COLO668 (cell line): ENCODE data around the gene GPS1.

ENCODE experiments used
- DNase-seq: peaks from one replicate; lab custom pipeline; 2025; ENCODE audit not compliant: unreplicated experiment; lab: John Stamatoyannopoulos, UW

GPS1 gene

DNA sequence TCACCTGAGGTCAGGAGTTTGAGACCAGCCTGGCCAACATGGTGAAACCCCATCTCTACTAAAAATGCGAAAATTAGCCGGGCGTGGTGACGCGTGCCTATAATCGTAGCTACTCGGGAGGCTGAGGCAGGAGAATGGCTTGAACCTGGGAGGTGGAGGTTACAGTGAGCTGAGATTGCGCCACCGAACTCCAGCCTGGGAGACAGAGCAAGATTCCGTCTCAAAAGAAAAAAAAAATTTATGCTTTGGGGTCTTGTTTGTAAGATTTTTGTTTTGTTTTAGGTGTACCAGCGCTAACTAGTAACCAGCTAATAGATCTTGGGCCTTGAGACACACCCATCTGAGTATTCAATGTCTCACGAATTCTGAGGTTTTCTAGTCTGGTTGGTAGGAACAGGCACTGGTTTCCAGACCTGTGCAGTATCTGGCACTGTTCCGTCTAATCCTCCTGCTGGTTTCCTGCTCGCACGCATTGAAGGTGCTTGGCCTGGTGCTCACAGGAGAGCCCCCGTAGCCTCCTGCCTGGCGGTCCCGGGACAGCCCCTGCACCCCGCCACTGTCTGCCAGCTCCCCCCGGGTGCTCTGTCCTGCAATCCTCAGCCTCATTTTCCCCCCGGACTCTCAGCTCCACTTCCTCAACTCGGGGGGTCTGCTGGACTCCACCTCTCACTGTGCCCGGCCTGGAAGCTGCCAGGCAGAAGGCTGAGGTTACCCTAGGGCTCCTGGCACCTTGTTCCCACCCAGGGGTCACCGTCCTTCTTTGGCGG lies 24.5 kb downstream of the GPS1 start:
- no peak for DNase-seq

DNA sequence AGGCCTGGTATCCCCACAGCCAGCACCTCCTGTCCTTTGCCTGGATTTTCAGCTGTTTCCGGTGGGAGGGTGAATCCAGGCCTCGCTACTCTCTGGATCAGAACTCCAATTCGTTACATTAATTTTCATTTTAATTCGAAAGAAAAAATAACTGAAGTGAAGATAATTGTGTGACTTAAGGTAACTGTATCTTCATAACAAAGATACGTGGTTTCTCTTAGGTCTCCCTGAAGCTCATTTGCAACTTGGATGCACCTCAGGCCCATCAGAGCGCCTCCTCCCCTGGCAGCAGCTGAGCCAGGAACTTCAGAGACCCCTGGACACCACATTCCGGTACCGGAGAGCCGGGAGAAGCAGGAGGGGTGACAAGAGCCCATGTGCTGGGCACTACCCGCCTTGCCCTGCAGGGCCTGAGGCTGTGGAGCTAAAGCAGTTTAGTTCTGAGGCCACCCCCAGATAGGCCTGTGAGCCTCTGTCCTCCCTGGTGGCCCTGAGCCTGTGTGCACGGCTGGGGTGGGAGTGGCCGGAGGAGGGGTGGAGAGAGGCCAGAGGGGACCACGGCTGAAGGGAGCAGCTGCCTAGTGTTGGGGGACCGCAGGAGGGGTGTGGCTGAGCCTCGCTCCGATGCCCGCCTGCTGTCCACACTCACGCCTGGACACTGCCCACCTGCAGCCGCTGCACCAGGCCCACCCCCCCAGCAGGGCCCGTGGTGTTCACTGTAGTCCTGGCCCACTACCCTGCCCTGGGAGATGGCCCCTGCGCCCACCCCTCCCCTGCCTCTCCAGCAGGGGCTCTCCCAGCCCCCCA lies 25.3 kb downstream of the GPS1 start:
- no peak for DNase-seq

DNA sequence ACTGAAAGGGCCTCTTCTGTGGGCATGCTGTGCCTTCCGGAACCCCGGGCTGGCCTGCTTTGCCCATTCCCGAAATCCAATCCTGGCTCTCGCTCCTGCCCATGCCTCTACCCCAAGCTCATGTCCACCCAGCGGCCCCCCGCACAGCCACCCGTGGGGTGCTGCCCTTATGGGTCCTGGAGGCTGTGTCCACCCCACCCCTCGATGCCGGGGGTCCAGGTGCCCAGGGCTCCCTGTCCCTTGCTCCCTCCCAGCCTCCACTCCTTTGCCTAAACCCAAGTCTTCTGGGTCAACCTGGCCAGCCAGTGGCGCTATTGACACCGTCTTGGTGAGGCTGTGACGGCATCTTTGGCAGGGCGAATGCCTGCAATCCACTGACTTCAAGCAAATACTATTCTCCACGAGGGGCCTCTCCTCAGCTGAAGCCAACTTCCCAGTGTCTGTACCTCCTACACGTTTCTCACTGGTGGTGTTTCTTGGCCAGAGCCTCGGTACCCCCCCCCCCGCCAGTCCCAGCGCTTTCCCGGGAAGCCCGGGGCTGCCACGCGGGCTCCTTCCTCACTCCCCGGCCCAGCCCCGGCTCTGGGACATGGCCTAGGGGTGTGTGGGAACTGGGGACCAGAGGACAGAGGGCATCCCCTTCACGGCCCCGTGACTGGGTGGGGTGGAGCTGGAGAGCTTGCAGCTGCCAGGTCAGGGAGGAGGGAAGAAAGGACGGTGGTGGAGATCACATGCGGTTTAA lies 26.1 kb downstream of the GPS1 start:
- no peak for DNase-seq

DNA sequence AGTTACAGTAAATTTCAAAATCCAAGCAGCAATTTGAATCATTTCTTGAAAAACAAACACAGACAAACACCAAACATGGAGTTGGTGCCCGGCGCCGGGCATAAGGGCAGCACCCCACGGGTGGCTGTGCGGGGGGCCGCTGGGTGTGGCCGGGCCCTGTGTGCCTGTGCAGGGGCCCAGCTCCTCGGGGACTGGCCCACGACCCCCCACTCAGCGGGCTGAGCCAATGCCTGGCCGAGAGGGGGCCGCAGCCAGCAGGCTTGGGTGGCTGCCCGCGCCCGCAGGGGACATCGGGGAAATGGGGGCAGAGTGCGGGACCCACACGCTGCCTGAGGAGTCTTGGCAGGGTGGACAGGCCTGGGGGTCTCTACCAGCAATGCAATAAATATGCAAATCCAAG lies 26.7 kb downstream of the GPS1 start:
- no peak for DNase-seq

DNA sequence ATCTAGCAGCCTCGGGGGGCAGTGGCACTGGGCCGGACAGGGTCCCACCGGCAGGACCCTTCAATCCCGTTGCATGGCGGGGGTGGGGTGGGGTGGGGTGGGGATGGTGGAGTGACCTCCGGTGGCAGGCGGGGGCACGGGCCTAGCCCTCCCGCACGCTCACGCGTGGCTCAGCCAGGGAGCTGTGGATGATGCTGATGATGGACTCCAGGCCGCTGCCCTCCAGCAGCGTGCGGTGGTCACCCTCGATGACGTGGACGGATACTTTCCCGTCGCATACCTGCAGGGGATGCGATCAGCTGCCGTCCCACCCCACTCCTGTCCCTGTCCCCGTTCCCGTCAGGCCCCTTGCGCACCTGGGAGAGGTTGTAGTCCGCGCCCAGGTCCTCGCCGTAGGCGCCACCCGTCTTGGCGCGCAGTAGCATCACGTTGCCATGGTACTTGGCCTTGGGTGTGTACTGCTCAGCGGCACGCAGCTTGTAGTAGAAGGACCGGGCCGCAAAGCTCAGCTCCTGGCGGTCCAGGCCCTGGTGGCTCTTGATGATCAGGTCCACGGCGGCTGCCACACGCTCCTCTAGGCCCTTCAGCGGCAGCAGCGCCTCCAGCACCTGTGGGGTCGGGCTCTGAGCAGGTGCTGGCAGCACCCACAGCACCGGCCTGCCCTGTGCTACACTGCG lies 27.4 kb downstream of the GPS1 start:
- no peak for DNase-seq

DNA sequence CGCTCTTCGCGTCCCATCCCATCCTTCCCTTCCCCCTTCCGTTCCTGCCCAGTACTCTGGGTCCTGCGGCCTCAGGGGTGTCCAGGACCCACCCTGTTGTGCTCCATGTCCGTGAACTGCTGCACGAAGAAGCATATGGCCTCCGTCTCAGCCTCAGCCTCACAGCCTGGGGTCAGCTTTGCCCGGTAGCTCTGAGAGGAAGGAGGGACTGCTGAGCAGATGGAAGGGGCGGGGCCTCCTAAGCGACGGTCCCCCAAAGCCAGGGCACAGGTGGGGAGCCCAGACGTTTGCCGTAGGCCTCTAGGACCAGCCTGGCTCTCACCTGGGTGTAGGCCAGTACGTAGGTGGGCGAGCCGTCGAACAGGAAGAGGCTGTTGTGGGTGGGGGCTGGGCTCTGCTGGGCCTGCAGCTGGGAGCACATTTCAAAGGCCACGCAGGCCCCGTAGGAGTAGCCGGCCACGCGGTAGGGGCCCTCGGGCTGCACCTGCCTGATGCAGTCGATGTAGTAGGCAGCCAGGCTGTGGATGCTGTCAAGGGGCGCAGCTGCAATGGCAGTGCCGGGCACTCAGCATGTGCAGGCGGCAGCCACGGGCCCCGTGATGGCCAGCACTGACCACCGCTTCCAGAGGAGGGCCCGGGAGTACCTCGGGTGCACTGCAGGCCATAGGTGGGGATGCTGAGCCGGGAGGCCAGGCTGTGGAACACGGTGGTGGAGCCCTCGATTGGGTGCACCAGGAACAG lies 28.5 kb downstream of the GPS1 start:
- no peak for DNase-seq

DNA sequence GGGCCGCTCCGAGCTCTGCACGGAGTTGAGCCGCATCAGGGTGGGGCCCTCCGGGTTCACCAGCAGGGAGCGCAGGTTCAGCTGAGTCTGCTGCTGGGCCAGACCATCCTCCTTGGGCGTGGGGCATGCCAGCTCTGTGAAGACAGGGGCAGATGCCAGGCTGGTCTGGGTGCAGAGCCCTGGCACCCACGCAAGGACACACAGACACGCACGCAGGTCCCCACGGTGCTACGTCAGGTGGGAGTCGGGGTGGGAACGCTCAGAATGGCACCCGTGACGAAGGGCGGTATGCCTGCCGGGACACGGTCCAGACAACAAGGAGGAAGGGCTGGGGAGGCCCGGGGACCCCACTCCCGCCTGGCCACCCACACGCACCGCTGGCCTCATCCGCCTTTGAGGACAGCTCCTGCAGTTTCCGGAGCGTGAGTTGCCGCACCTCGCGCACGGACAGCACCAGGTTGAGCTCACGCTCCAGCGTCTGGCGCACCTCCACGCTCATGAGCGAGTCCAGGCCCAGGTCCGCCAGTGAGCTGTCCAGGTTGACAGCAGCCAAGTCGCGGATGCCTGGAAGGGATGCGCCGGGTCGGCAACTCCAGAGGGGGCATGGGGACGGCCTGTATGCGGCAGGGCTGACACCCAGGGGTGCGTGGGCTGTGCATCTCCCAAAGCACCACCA lies 29.2 kb downstream of the GPS1 start:
- DNase-seq, result no peak

DNA sequence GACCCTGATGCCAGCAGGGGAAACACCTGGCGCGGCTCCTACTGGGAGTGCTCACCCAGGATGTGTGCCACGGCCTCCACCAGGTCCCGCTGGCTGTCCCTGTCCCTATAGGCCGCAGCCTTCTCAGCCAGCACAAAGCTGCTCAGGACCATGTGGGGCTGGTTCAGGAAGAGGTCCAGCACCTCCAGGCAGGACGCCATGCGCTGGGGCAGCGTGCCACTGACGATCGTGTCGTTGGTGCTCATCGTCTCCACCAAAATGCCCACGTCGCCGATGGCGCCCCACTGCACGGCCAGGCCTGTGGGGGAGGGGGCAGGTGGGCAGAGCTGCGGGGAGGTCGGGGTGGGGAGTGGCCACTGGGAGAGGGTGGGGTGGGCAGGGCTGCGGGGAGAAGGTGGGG lies 29.8 kb downstream of the GPS1 start:
- DNase-seq, result no peak

DNA sequence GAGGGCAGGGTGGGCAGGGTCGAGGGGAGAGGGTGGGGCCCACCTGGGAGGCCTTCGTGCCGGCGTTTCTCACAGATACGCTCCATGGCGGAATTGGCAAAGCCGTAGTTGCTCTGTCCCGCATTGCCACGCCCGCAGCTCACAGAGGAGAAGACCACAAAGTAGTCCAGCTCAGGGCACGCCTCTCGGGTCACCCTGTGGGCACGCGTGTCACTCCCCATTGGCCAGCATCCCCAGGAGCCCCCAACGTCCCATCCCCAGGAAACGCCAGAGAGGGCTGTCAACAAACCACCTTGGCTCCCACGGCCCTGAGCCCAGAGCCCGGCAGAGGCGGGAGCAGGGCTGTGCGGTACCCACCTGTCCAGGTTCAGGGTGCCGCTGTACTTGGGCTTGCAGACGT lies 30.3 kb downstream of the GPS1 start:
- no peak for DNase-seq

DNA sequence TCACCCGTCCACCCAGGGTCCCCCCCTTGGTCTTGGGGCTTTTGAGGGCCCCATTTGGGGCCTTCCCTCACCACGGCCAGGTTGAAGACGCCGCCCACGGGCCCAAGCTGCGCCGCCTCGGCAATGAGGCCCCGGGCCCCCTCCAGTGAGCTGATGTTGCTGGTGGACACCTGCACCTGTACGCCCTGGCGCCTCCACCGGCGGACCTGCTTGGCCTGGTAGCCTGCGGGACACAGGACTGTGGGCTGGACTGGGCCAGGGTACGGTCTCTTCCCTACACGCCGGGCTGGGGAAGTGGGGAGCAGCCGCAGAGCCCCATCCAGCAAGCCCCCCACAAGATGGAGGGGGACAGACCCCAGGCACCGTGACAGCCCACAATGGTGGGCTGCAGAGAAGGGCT lies 30.8 kb downstream of the GPS1 start:
- DNase-seq, result no peak

DNA sequence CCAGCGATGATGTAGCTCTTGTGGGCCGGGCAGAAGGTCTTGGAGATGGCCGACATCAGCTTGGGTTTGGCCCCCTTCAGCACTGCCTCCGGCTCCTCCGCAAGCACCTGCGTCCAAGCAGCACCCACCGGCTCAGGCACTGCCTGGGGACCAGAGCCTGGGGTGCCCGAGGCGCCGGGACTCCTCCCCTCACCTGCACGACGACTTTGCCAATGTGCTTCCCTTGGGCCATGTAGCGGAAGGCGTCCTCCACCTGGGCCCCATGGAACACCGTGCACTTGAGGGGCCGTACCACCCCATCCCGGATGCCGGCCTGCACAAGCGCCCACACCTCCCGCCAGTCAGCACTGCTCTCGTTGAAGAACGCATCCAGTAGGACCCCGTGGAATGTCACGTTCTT lies 31.3 kb downstream of the GPS1 start:
- DNase-seq, result no peak

DNA sequence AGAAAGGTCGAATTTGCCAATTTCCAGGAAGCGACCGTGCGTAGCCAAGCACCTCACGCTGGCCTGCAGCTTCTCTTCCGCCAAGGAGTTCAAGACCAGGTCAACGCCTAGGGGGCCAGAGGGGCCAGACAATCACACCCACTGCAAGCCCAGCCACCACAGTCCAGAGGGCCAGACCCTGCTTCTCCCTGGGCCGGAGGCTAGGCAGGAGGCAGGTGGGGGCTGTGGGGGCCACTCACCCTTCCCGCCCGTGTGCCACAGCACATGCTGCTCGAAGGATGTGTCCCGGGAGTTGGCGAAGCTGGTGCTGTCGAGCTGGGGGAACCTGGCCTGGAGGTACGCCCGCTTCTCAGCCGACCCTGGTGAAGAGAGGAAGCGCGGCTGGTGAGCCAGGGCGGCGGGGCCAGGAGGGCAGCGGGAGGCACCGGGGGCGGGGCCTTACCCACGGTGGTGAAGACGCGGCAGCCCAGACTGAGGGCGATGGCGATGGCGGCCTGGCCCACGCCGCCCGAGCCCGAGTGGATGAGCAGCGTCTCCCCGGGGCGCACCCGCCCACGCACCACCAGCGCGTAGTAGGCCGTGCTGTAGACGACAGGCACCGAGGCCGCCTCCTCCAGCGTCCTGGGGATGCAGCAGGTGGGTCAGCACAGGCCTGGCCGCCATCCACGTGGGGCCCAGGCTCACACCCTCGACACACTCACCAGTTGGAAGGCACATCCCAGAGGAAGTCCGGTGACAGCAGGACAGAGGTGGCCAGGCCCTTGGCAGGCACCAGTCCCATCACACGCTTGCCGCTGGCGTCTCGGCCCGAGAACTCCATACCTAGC lies 32.0 kb downstream of the GPS1 start:
- no peak for DNase-seq

DNA sequence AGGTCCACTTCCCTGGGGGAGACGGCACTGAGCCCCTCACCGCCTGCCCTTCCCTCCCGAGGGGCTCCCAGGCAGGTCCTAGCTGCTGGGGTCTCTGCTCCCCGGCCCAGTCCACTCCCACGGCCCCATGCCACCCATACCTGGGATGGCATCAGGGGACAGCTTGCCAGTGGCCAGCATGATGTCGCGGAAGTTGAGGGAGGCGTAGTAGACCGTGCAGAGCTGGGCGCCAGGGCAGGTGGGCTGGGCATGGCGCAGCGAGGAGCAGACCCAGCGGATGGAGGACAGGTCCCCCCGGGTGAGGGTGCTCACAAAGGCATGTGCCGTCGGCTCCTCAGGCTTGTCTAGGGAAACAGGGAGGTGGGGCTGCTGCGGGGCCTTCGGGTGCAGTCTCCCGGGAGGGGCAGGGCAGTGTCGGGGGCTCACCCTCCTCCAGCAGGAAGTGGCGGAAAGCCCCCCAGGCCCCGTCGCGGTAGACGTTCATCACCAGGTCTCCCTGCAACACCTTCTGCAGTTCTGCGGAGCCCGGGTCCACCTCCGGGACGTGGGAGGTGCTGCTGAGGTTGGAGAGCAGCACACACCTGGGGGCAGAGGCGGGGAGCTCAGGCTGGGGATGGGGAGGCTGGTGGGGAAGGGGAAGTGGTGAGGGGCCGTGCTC lies 32.8 kb downstream of the GPS1 start:
- DNase-seq, result no peak

DNA sequence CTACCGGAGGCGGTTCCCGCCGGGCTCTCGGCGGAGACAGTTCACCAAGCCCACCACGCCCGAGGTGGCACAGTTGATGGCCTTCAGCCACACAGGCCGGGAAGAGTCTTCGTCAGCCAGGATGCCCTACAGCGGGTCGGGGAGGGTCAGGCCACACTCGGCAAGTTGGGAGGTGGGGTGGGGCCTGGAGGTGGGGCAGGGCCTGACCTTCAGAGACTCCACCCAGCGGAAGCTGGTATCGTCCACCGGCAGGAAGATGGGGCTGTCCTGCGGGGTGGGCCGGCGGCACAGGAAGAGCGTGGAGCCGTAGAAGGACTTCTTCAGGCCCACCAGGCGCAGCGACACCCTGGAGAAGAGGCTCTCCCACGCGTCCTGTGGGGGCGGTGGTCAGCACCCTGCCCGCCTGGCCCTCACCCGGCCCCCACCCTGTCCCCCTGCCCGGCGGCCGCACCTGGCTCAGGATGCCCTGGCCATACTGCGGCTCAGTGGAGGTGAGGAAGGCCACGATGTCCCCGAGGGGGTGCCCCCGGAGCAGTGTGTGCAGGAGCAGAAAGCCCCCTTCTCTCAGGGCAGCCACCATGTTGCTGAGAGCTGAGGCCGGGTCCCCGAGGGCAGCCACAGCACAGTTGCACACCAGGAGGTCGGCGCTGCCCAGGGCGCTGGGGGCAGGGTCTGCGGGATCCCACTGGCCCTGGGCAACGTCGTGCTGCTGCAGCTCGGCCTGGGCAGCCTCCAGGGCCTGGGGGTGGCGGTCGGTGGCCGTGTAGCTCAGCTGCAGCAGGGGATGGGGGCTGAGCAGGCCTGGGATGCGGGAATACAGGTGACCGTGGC lies 33.5 kb downstream of the GPS1 start:
- no peak for DNase-seq

DNA sequence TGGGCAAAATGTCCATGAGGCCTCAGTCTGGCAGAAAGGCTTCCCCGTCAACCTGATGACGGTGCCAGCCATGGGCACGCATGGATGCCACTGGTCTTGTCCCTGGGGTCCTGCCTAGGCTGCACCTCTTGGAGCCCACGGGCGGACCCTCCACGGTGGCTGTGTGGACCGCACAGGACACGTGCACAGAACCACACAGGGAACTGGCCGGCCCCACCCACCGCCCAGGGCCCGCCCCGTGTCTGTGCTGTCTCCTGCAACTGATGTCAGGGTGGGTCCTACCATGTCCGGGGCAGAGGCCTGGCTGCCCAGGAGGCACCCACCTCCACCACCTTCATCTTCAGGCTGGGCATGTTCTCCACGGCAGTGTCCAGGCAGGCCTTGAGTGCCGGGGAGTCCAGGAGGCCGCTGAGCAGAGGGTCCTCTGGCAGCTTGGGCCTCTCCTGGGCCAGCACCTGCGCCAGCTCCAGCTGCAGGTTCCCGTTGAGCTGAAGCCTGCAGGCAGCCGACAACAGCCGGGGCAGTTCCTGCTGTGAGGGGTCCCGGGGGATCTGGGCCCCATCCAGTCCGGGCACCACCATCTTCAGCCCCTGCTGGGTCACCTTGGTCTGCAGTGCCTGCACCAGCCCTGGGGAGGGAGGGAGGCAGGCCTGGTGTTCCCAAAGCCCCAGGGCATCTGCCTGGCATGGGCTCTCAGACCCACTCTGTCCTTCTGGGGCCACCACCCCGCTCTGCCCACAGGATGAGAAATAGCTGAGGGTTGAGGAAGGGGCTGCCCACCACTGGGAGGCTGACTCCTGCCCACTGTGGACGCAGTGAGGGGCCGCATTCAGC lies 34.5 kb downstream of the GPS1 start:
- DNase-seq, result no peak

DNA sequence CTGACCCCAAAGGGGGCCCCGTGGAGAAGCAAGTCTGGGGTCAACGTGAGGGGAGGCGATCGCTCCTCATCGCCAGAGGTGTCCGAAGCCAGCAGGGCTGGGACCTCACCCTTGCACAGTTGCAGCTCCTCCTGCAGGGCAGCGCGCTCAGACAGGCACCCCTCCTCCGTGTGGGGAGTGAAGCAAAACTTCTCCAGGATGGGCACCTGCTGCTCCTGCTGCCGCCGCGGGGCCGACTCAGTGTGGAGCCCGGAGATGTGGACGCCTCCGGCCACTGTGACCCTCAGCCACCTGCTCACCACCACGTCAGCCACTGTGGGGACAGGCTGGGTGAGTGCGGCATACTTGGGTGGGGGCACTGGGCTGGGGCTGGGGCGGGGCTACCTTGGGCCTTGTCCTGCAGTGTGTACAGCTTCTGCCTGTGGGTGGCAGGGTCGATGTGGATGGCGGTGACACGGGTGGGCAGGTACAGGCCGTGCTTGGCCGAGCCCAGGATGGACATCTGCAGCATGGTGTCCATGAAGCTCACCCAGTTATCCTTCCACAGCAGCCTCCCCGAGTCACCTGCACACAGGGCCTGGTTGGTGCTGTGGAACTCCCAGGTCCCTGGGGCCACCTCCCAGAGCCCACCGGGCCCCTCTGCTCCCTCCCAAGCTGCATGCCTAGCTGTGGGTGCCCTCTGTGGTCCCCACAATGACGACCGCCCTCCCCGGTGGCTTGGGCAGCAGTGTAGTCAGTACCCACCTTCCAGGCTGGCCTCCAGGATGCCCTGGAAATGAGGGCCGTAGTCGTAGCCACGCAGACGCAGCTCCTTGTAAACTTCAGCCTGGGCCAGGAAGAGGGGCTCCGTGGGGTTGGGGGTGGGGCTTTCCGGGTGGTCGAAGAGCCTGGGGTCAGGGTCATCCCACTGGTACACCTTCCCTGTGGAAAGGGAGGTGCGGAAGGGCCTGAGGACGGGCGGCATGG lies 35.5 kb downstream of the GPS1 start:
- DNase-seq, result no peak
